H9 (cell line): ENCODE results near the gene CD3D. TPM values are rescaled to one million over a fixed set of nuclear protein-coding genes. Genes with fewer than 3 reads are reported as not detected.

Source experiments
- DNase-seq: peaks from one replicate; pipeline ENCODE4 v3.0.0-alpha.2; 2017
- H2AFZ ChIP-seq: one replicate; pipeline ENCODE4 v1.6.1; 2013; ENCODE audit warnings: mild to moderate bottlenecking, low read length, control low read depth, moderate library complexity
- H2AK5ac ChIP-seq: 2 replicates; pipeline ENCODE4 v1.6.1; 2013; ENCODE audit warnings: low read length, control low read depth, mixed read lengths; ENCODE audit not compliant: insufficient read length
- H2BK120ac ChIP-seq: one replicate; pipeline ENCODE4 v1.6.1; 2013; ENCODE audit warnings: low read depth, mild to moderate bottlenecking, low read length, control low read depth, inconsistent platforms; ENCODE audit not compliant: poor library complexity, severe bottlenecking
- H2BK12ac ChIP-seq: 2 replicates; pipeline ENCODE4 v1.6.1; 2013; ENCODE audit warnings: low read length, control low read depth, mixed read lengths, low read depth; ENCODE audit not compliant: insufficient read length
- H2BK15ac ChIP-seq: 2 replicates; pipeline ENCODE4 v1.6.1; 2013; ENCODE audit warnings: low read depth, low read length, control low read depth
- H2BK20ac ChIP-seq: one replicate; pipeline ENCODE4 v1.6.1; 2013; ENCODE audit warnings: low read depth, mild to moderate bottlenecking, low read length, control low read depth, inconsistent platforms; ENCODE audit not compliant: poor library complexity, severe bottlenecking
- H2BK5ac ChIP-seq: 2 replicates; pipeline ENCODE4 v1.6.1; 2013; ENCODE audit warnings: low read length, control low read depth, mixed read lengths; ENCODE audit not compliant: insufficient read length
- H3K14ac ChIP-seq: 2 replicates; pipeline ENCODE4 v1.6.1; 2013; ENCODE audit warnings: low read length, control low read depth; ENCODE audit not compliant: insufficient read depth
- H3K18ac ChIP-seq: 2 replicates; pipeline ENCODE4 v1.6.1; 2013; ENCODE audit warnings: low read depth, mild to moderate bottlenecking, mixed read lengths, low read length, control low read depth; ENCODE audit not compliant: insufficient read length
- H3K23ac ChIP-seq: 2 replicates; pipeline ENCODE4 v1.6.1; 2013; ENCODE audit warnings: low read length, control low read depth, mixed read lengths, low read depth; ENCODE audit not compliant: insufficient read length
- H3K23me2 ChIP-seq: 2 replicates; pipeline ENCODE4 v1.6.1; 2013; ENCODE audit warnings: low read depth, mild to moderate bottlenecking, mixed read lengths, low read length, control low read depth; ENCODE audit not compliant: insufficient read length, poor library complexity, severe bottlenecking
- H3K27ac ChIP-seq: 2 replicates; pipeline ENCODE4 v1.5.1; 2013; ENCODE audit warnings: low read length, control low read depth, mixed read lengths, low read depth; ENCODE audit not compliant: insufficient read length
- H3K27me3 ChIP-seq: 2 replicates; pipeline ENCODE4 v1.6.1; 2013; ENCODE audit warnings: low read length, control low read depth, inconsistent platforms; ENCODE audit not compliant: insufficient read depth
- H3K4ac ChIP-seq: 2 replicates; pipeline ENCODE4 v1.6.1; 2013; ENCODE audit warnings: low read depth, mild to moderate bottlenecking, control low read depth, inconsistent platforms, low read length, moderate library complexity
- H3K4me1 ChIP-seq: 2 replicates; pipeline ENCODE4 v1.6.1; 2013; ENCODE audit warnings: low read length, control low read depth, inconsistent platforms; ENCODE audit not compliant: insufficient read depth
- H3K4me2 ChIP-seq: 2 replicates; pipeline ENCODE4 v1.6.1; 2013; ENCODE audit warnings: low read length, control low read depth, mixed read lengths; ENCODE audit not compliant: insufficient read length, insufficient read depth
- H3K56ac ChIP-seq: 2 replicates; pipeline ENCODE4 v1.6.1; 2013; ENCODE audit warnings: low read depth, mild to moderate bottlenecking, mixed read lengths, low read length, control low read depth; ENCODE audit not compliant: insufficient read length
- H3K79me1 ChIP-seq: 2 replicates; pipeline ENCODE4 v1.6.1; 2013; ENCODE audit warnings: low read depth, mild to moderate bottlenecking, moderate library complexity, low read length, control low read depth, inconsistent platforms; ENCODE audit not compliant: insufficient read depth, poor library complexity, severe bottlenecking
- H3K79me2 ChIP-seq: 2 replicates; pipeline ENCODE4 v1.6.1; 2013; ENCODE audit warnings: low read length, control low read depth, inconsistent platforms; ENCODE audit not compliant: insufficient read depth
- H3K9ac ChIP-seq: 2 replicates; pipeline ENCODE4 v1.6.1; 2013; ENCODE audit warnings: low read length, control low read depth, mixed read lengths; ENCODE audit not compliant: insufficient read length; ENCODE audit errors: extremely low read depth
- H3K9me3 ChIP-seq: one replicate; pipeline ENCODE4 v1.6.1; 2013; ENCODE audit warnings: low read depth, low read length, inconsistent platforms; ENCODE audit not compliant: control insufficient read depth
- H3T11ph ChIP-seq: one replicate; pipeline ENCODE4 v1.6.1; 2013; ENCODE audit warnings: mild to moderate bottlenecking, low read length, control low read depth, inconsistent platforms
- H4K20me1 ChIP-seq: one replicate; pipeline ENCODE4 v1.6.1; 2013; ENCODE audit not compliant: control insufficient read depth, insufficient read length, insufficient read depth
- H4K5ac ChIP-seq: 2 replicates; pipeline ENCODE4 v1.6.1; 2013; ENCODE audit warnings: low read depth, mild to moderate bottlenecking, mixed read lengths, low read length, control low read depth; ENCODE audit not compliant: insufficient read length
- H4K8ac ChIP-seq: replicated peaks from 2 replicates; pipeline ENCODE4 v1.6.1; 2013; ENCODE audit warnings: low read length, control low read depth, mixed read lengths, low read depth; ENCODE audit not compliant: insufficient read length
- H4K91ac ChIP-seq: 2 replicates; pipeline ENCODE4 v1.6.1; 2013; ENCODE audit warnings: low read depth, mild to moderate bottlenecking, moderate library complexity, mixed read lengths, low read length, control low read depth; ENCODE audit not compliant: insufficient read length
- H3K27ac Mint-ChIP-seq, 3 experiments: 2 replicates in 2 of 3; 3 replicates in 1 of 3; pipeline ENCODE4 v1.8.0; 2020 to 2021; ENCODE audit warnings: mixed read lengths in 3 of 3, mild to moderate bottlenecking in 1 of 3, moderate library complexity in 1 of 3
- H3K27me3 Mint-ChIP-seq: 2 replicates; pipeline ENCODE4 v1.8.0; 2021; ENCODE audit warnings: low read depth, mild to moderate bottlenecking, moderate library complexity, mixed read lengths
- H3K36me3 Mint-ChIP-seq, 3 experiments: 2 replicates in 2 of 3; 3 replicates in 1 of 3; pipeline ENCODE4 v1.8.0; 2020 to 2021; ENCODE audit warnings: low read depth in 3 of 3, mixed read lengths in 3 of 3; ENCODE audit not compliant: insufficient read depth in 1 of 3
- H3K4me1 Mint-ChIP-seq, 2 experiments: 2 replicates each; pipeline ENCODE4 v1.8.0; 2020; ENCODE audit warnings: mixed read lengths in 2 of 2
- H3K4me3 Mint-ChIP-seq, 2 experiments: 2 replicates in 1 of 2; 3 replicates in 1 of 2; pipeline ENCODE4 v1.8.0; 2020 to 2021; ENCODE audit warnings: mild to moderate bottlenecking in 2 of 2, mixed read lengths in 2 of 2, moderate library complexity in 1 of 2
- H3K9me3 Mint-ChIP-seq, 2 experiments: 2 replicates in 1 of 2; 3 replicates in 1 of 2; pipeline ENCODE4 v1.8.0; 2020; ENCODE audit warnings: mild to moderate bottlenecking in 2 of 2, mixed read lengths in 2 of 2, moderate library complexity in 1 of 2
- WGBS: extraction: QIAGEN DNeasy Blood & Tissue Kit; methylation state at CpG from one replicate; pipeline ENCODE4 v1.1.7; 2013; ENCODE audit warnings: missing lambda C conversion rate, low lambda C conversion rate, mixed read lengths; ENCODE audit not compliant: insufficient read length; ENCODE audit errors: extremely low coverage; 5-methylcytosine and 5-hydroxymethylcytosine counted together
- total RNA-seq: library from RNA; stranded (reverse); gene quantifications from 2 replicates; pipeline ENCODE4 v1.2.1, GENCODE V29; 2021
- TF ChIP-seq, protein P1 (sequence below): fragments of 200-600 bp; sonication (generic); conservative IDR thresholded peaks from 3 replicates; pipeline ENCODE4 v1.8.0; 2021; ENCODE audit warnings: antibody characterized with exemption, mild to moderate bottlenecking

Gene CD3D
- total RNA-seq, 1 experiment from 2014 or later, result not detected

DNA sequence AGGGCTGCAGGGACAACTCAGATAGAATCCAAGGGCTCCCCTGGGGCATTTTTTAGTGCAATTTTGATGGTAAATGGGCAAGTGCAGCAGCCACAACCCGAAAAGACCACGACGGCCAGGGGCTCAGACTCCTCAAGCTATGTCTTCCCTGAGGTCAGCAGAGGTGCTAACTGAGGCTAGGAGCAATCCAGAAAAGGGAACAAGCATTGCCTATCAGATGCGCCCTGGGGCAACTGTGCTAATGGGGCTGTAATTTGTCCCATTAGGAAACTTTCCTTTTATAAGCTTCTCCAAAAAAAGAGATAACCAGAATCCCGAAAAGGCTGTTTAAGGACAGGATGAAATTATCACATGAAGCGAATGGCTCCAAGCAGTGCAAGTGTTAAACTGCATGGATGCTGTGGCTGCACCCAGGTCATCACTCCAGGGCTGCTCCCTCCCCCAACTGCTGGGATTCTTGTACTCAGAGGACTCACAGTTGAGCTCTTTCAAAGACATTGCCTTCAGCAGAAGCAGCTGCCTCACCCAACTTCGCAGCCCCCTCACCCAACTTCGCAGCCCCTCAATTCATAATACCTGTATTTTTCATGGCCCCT, 40.8 kb downstream of the CD3D start:
- Histone ChIP-seq H3K23me2 (no peaks in the 10 kb centered on the region), H3K79me1 (no peaks in the 10 kb centered on the region), H4K91ac (no peak overlapping the region), H3K9me3 (no peaks in the 10 kb centered on the region), H2AFZ (no peak overlapping the region), H3K79me2 (no peaks in the 10 kb centered on the region), H3K23ac (no peak overlapping the region), H2BK15ac (no peak overlapping the region), H2BK120ac (no peak overlapping the region), H3K56ac (no peak overlapping the region), H2BK20ac (no peak overlapping the region), H2BK12ac (no peak overlapping the region), H3K9ac (no peak overlapping the region), H2AK5ac (no peak overlapping the region), H3K4me1 (no peaks in the 10 kb centered on the region), H3K4me2 (no peak overlapping the region), H3K4ac (no peak overlapping the region), H4K20me1 (no peaks in the 10 kb centered on the region), H2BK5ac (no peak overlapping the region), H3K27me3 (no peaks in the 10 kb centered on the region), H3K27ac (no peak overlapping the region), H3K18ac (no peak overlapping the region), H4K8ac (no peak overlapping the region), H3K14ac (no peak overlapping the region), H3T11ph (no peak overlapping the region), H4K5ac (no peak overlapping the region)
- Mint-ChIP-seq H3K27me3 (peaks cover 33% of the 10 kb centered on the region), H3K9me3 (no peaks in the 10 kb centered on the region), H3K36me3 (no peaks in the 10 kb centered on the region), H3K4me3 (no peak overlapping the region), H3K27ac (no peak overlapping the region), H3K4me1 (peaks cover 3 to 4% of the 10 kb centered on the region in 2 experiments)
- DNase-seq, result no peak
- no CpG with 5 or more reads among the region's 8 CpGs for WGBS
- TF ChIP-seq, protein P1, sequence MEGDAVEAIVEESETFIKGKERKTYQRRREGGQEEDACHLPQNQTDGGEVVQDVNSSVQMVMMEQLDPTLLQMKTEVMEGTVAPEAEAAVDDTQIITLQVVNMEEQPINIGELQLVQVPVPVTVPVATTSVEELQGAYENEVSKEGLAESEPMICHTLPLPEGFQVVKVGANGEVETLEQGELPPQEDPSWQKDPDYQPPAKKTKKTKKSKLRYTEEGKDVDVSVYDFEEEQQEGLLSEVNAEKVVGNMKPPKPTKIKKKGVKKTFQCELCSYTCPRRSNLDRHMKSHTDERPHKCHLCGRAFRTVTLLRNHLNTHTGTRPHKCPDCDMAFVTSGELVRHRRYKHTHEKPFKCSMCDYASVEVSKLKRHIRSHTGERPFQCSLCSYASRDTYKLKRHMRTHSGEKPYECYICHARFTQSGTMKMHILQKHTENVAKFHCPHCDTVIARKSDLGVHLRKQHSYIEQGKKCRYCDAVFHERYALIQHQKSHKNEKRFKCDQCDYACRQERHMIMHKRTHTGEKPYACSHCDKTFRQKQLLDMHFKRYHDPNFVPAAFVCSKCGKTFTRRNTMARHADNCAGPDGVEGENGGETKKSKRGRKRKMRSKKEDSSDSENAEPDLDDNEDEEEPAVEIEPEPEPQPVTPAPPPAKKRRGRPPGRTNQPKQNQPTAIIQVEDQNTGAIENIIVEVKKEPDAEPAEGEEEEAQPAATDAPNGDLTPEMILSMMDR, result no peak
